Esophagus squamous epithelium (tissue), 4 donors: Measurements from ENCODE around the gene LGALS7.

Experiments
- CTCF ChIP-seq, 6 experiments: fragments of 450-650 bp in 4 of 6; fragments of 200-600 bp in 2 of 6; sonication (generic) in 2 of 6; IDR thresholded peaks; one replicate each; pipeline ENCODE4 v1.5.1; 2016 to 2019; ENCODE audit warnings: antibody characterized with exemption in 6 of 6, mild to moderate bottlenecking in 4 of 6, moderate library complexity in 4 of 6
- POLR2A ChIP-seq, 4 donors: fragments of 450-650 bp; IDR thresholded peaks; one replicate each; pipeline ENCODE4 v1.6.1; 2017; ENCODE audit warnings: antibody characterized with exemption in 4 of 4, mild to moderate bottlenecking in 4 of 4, moderate library complexity in 3 of 4

DNA sequence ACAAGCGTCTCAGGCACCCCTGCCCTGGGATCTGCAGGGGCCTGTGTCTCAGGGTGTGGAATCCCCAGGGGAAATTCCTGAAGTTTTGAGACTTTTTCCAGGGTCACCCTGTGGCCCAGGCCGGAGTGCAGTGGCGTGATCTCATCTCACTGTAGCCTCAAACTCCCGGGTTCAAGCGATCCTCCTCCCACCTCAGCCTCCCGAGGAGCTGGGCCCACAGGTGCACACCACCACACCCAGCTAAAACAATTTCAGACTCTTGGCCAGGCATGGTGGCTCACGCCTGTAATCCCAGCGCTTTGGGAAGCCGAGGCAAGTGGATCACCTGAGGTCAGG is 33.1 kb downstream of the LGALS7 start:
- TF ChIP-seq CTCF (IDR thresholded peaks at IDR 0.05) (no peak), POLR2A (IDR thresholded peaks at IDR 0.05) (no peak)
